Measurements from ENCODE around the gene DCHS1.
A peak's percentile ranks its signal among the peaks of the same experiment; 100 is the strongest.

Gene DCHS1

GRCh38 chr11:6628526-6628925, 27.1 kb downstream of the DCHS1 start:
- DNase-seq (ENCODE audit: low read depth in 2 of 2, low spot score in 1 of 2): no peak

GRCh38 chr11:6627762-6628241, 27.8 kb downstream of the DCHS1 start:
- DNase-seq (ENCODE audit: low read depth in 2 of 2, low spot score in 1 of 2): no peak

DNA sequence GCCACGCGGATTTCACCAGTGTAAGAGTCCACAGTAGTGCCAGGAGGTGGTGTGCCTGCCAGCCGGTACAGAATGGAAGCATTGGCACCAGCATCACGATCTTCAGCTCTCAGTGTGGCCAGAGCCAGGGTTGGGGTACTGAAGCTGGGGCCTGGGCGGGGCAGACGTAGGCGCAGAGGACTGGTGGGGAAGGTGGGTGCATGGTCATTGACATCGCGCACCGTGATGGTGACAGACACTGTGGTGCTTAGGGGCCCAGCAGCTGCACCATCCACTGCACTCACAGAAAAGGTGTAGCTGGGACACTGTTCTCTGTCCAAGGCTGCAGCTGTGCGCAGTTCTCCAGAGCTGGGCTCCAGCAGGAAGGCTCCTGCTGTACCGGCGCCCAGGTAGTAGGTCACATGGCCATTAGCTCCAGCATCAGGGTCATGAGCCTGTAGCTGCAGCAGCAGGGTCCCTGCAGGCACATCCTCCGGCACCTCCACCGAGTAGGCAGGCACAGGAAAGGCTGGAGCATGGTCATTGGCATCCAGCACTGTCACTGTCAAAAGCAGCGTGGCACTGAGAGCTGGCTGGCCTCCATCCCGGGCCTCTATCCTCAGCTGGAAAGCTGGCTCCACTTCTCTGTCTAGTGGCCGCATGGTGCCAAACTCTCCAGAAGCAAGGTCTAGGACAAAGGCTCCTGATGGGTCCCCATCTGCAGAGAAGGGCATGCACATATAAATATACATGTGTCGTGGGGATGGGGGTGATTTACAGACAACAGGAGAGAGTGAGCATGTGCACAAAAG, 28.4 kb downstream of the DCHS1 start:
- no peak for DNase-seq (ENCODE audit: low read depth in 2 of 2, low spot score in 1 of 2)

- DNase-seq (ENCODE audit: low read depth in 2 of 2, low spot score in 1 of 2): no peak
Observed at GRCh38 chr11:6625832-6626420, 29.7 kb downstream of the DCHS1 start.

GRCh38 chr11:6625156-6625831, 30.3 kb downstream of the DCHS1 start:
- no peak for DNase-seq (ENCODE audit: low read depth in 2 of 2, low spot score in 1 of 2)

GRCh38 chr11:6623391-6624363, 31.9 kb downstream of the DCHS1 start:
- DNase-seq (ENCODE audit: low read depth in 2 of 2, low spot score in 1 of 2): no peak

DNA sequence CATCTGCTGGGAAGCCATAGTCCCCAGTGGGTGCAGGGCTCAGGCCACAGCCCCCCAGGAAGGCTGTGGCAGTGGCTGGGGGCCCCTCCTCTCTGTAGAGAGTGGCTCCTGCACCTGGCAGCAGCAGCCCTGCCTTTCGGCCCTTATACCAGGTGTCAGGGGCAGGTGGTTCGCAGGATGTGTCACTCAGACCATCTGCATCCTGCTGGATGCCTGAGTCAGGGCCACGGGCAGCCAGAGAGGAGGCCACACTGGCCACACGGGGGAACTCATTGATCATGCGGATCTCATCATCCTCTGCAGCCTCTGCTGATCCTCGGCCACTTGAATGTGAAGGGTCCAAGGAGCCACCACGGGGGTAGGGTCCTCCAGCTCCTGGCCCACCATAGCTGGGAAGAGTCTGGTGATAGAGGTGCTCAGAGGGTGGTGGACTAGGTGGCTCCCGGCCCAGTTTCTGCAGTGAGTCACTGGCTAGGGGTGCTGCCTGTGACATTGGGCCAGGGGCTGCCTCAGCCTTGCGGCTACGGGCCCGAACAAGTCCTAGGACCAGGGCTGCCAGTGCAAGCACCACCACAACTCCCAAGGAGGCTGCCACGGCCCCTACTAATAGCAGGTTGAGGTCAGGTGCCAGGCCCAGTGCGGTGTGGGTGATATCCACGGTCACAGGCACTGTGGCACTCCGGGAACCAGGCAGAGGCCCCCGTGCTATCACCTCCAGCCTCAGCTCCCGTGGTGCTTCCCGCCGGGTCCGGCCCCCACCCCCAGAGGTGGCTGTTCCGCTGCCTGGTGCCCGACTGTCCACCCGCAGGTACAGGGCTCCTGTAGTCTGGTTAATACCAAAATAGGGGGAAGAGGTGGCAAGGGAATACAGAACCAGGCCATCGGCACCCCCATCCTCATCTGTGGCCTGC, 33.1 kb downstream of the DCHS1 start:
- no peak for DNase-seq (ENCODE audit: low read depth in 2 of 2, low spot score in 1 of 2)

DNA sequence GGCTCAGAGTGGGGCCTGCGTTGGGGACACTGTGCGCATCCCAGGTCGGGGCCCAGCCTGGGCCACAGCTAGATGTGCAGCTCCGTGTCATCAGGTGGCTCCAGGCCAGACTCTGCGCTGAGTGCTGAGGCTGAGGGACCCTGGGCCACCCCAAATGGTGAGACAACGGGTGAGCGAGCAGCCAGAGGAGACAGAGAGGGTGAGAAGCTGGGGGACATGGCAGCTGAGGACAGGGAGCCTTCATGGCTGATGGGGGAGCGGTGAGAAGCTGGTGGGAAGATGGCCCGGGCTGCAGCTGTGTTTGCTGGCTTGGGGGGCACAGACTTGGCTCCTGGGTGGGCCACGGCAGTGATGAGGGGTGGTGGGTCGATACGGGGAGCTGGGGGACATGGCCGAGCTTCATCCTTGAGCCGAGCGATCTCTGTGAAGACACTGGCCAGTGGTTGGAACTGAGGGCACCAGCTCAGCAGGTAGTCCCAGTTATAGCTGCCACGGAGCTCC, 33.8 kb downstream of the DCHS1 start:
- no peak for DNase-seq (ENCODE audit: low read depth in 2 of 2, low spot score in 1 of 2)

DNA sequence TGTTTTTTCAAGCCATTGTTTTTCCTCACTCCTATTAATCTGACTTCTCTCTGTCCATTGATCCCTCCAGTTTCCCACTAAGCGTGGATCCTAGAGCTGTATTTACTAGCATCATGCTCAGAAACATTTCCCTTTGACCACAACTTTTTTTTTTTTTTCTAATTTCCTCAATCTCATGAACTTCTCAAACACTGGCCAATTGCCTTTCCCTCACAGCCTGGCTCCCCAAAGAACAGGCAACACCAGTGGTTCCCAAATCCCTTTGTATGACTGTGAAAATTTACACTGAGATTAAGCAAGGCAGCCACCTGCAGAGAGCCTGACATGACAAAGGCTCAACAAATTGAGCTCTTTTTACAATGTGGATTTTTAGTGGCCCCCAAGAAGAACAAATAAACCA, 35.0 kb downstream of the DCHS1 start:
- DNase-seq (ENCODE audit: low read depth in 2 of 2, low spot score in 1 of 2): no peak

DNA sequence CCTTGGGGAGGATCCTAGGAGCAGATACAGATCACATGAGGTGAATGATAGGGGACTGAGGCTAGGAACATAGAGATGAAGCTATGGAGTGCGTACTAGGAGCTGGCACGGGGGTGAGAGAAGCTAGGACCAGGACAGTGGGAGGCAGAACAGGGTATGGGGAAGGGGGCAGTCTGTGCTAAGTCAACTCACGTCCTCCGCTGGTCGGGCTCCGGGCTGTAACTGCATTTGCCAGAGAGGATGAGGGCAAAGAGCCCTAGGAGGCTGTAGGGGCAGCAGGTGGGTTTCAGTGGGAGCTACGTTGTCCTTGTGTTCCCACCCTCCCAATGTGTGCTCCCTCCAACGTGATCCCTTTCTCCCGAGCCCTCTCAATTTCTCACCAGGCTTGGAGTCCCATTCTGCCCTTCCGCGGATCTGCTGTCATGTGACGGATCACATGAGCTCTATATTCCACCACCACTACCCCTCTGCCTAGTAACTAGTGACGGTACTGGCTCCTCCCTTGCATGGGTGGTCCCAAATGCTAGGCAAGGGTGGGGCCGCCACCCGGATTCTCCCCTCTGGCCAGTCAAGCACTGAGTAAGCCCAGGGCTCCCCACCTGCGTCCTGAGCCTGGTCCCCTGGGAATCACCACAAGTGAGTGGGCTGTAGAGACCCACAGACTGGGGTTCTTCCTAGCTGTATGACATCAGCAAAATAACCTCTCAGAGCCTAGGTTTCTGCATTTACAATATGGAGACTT, 36.4 kb downstream of the DCHS1 start, which contains the start of gene TPP1:
TPP1 (minus strand) TSS at position 419 of the 742 bp plus-strand sequence; CDS start at position 397, 22 bp downstream.
- DNase-seq (ENCODE audit: low read depth in 2 of 2, low spot score in 1 of 2): peak; percentile 83 to 88

DNA sequence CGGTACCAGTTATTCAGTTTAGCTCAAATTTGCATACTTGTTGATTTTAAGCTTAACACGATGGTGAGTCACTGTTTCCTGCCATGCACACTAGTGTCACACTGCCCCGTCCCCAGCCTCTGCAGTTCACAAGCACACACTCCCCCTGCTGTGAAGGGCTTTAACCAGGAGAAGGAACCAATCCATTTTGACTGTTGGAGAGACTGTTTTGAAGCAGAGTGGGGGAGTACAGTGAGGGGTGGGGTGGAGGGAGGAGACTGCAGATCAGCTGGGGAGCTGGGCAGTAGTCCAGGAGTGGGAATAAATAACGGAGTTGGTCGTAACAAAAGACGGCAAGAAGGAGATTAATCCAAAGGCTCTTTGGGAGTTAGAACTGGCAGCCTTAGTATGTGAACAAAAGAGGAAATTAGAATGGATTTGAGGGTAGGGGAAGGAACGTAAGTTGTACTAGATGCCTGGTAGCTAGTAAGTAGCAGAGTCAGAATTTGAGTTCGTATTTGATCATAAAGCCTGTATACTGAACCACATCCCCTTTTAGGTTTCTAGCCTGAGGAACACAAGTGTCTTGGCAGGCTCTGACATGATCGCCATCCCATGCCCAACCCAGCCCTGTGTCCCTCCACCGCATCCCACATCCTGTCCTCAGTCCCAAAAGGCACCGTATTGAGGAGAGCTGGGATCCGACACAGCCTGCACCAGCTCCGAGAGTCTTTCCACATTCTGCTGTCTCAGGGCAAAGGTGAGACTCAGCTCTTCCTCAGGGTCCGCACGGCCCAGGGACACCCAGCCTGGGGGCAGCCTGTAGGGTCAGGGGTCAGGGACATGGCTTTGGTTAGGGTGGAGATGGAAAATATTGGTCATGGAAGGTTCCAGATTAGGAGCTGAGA, 37.2 kb downstream of the DCHS1 start:
- peak; percentile 45 to 65 for DNase-seq (ENCODE audit: low read depth in 2 of 2, low spot score in 1 of 2)

GRCh38 chr11:6617315-6617781, 38.3 kb downstream of the DCHS1 start:
- DNase-seq (ENCODE audit: low read depth in 2 of 2, low spot score in 1 of 2): no peak

GRCh38 chr11:6616596-6617250, 38.9 kb downstream of the DCHS1 start:
- no peak for DNase-seq (ENCODE audit: low read depth in 2 of 2, low spot score in 1 of 2)

GRCh38 chr11:6615882-6616585, 39.6 kb downstream of the DCHS1 start:
- DNase-seq (ENCODE audit: low read depth in 2 of 2, low spot score in 1 of 2): no peak

DNA sequence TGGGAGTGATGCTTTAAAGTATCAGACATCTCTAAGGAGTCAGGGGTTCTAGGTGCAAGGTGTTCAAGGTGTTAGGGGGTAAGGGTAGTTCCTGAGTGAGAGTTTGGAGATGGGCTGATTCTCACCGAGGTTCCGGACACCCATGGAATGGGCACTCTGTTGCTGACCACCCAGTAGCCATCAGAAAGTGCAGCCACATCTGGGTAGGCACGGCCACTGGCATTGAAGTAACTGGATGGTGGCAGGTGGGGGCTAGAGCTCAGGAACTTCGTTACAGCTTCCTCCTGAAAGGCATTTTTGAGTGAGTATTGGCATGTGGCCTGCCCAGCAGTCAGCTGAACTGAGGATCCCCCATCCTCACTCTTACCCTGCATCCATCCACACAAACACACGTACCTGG, 40.6 kb downstream of the DCHS1 start:
- DNase-seq (ENCODE audit: low read depth in 2 of 2, low spot score in 1 of 2): no peak

- no peak for DNase-seq (ENCODE audit: low read depth in 2 of 2, low spot score in 1 of 2)
Observed at GRCh38 chr11:6614446-6614845, 41.2 kb downstream of the DCHS1 start.

DNA sequence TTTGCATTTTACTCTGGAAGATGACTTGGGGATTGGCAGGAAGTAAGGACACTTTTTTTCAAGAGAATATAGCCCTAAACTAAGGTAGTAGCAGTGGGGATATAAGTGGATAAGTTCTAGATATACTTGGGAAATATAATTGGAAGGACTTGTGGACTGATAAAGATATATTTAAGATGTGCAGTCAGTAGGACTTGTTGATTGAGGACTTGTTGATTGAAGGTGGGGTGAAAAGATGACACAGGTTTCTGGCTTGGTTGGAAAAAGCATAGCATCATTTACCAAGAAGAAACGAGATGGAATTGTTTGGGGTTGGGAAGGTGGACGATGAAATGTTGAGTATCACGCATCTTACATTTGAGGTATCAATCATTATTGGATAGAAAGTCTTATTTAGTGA, 42.1 kb downstream of the DCHS1 start:
- DNase-seq (ENCODE audit: low read depth in 2 of 2, low spot score in 1 of 2): no peak
